GM19324 (cell line): ENCODE results near the gene TLCD5.

Experiments used
- ATAC-seq: cut with Tn5 transposase; IDR thresholded peaks from one replicate; pipeline ENCODE4 v1.9.1; 2021; ENCODE audit warnings: mild to moderate bottlenecking, moderate library complexity; ENCODE audit not compliant: unreplicated experiment, low FRiP score

The TLCD5 gene

GRCh38 chr11:120324932-120325810 lies at the start of gene TLCD5:
TSS of gene TLCD5 (plus strand) at chr11:120325299. CDS start at chr11:120327442, 2,143 bp downstream.
- no peak for ATAC-seq

GRCh38 chr11:120279502-120279901 lies 45.6 kb upstream of the TLCD5 start:
- ATAC-seq: no peak

GRCh38 chr11:120280600-120281051 lies 44.5 kb upstream of the TLCD5 start:
- ATAC-seq: no peak

GRCh38 chr11:120281143-120281795 lies 43.8 kb upstream of the TLCD5 start:
- no peak for ATAC-seq

- ATAC-seq: no peak
These were observed 42.0 kb upstream of the TLCD5 start for GRCh38 chr11:120283124-120283523.

- no peak for ATAC-seq
These were observed 40.8 kb upstream of the TLCD5 start for GRCh38 chr11:120284272-120284671.

GRCh38 chr11:120285256-120285655 lies 39.8 kb upstream of the TLCD5 start:
- no peak for ATAC-seq

GRCh38 chr11:120288021-120288420 lies 37.1 kb upstream of the TLCD5 start:
- no peak for ATAC-seq

GRCh38 chr11:120289426-120289825 lies 35.7 kb upstream of the TLCD5 start:
- ATAC-seq: no peak

- no peak for ATAC-seq
These were observed 34.1 kb upstream of the TLCD5 start for GRCh38 chr11:120290956-120291355.

- no peak for ATAC-seq
These were observed 31.9 kb upstream of the TLCD5 start for GRCh38 chr11:120293038-120293800.

- no peak for ATAC-seq
These were observed 31.0 kb upstream of the TLCD5 start for GRCh38 chr11:120294096-120294495.

- ATAC-seq: no peak
These were observed 30.0 kb upstream of the TLCD5 start for GRCh38 chr11:120295099-120295498.

- no peak for ATAC-seq
These were observed 28.5 kb upstream of the TLCD5 start for GRCh38 chr11:120296554-120296953.

- ATAC-seq: no peak
These were observed 26.6 kb upstream of the TLCD5 start for GRCh38 chr11:120298461-120298860.

GRCh38 chr11:120302001-120302805 lies 22.9 kb upstream of the TLCD5 start:
- no peak for ATAC-seq

- ATAC-seq: no peak
These were observed 22.0 kb upstream of the TLCD5 start for GRCh38 chr11:120303004-120303637.

GRCh38 chr11:120304526-120304925 lies 20.6 kb upstream of the TLCD5 start:
- ATAC-seq: no peak

- ATAC-seq: no peak
These were observed 19.8 kb upstream of the TLCD5 start for GRCh38 chr11:120305286-120305685.
